HG03039 (cell line): ENCODE measurements around the gene PTPN1.
"Not testable (repeated sequence)": the region's sequence is repeated elsewhere in the genome, so short reads cannot be mapped to it uniquely, and the experiment has no call there.

ENCODE experiments used
- ATAC-seq: cut with Tn5 transposase; IDR thresholded peaks from one replicate; pipeline ENCODE4 v1.9.1; 2021; ENCODE audit warnings: mild to moderate bottlenecking, moderate library complexity; ENCODE audit not compliant: unreplicated experiment

PTPN1 gene

DNA sequence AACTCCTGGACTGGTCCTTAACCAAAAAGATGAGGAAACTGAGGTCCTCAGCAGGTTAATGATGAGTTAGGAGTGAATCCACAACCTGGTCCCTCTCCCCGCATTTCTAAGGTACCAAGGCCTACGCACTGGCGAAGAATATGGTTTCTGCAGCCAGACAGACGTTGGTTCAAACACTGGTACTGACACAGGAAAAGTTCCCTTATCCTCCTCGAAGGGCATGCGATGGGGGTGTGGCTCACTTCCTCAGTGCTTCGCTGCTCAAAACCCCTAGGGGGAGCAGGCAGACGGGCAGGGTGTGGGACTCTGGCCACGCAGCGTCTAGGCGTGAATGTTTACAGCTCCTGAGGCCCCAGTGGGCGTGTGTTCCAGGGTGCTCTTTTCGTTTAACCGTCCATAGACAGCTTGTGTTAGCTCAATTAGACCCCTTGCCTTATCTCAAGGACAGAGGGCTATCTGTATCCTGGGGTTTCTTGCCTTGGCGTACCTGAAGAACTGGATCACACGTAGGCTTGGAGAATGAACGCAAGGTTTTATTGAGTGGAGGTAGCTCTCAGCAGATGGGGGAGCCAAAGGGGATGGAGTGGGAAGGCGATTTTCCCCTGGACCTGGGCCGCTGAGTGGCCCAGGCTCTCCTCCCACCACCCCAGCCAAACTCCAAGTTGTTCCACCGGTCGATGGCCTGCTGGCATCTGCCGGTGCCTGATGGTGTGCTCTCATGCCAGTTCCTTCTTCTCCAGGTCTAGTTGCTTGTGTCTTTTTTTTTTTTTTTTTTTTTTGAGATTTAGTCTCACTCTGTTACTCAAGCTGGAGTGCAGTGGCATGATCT is 31.8 kb upstream of the PTPN1 start:
- ATAC-seq = no peak

GRCh38 chr20:50481741-50482140 is 28.4 kb upstream of the PTPN1 start:
- no peak for ATAC-seq

DNA sequence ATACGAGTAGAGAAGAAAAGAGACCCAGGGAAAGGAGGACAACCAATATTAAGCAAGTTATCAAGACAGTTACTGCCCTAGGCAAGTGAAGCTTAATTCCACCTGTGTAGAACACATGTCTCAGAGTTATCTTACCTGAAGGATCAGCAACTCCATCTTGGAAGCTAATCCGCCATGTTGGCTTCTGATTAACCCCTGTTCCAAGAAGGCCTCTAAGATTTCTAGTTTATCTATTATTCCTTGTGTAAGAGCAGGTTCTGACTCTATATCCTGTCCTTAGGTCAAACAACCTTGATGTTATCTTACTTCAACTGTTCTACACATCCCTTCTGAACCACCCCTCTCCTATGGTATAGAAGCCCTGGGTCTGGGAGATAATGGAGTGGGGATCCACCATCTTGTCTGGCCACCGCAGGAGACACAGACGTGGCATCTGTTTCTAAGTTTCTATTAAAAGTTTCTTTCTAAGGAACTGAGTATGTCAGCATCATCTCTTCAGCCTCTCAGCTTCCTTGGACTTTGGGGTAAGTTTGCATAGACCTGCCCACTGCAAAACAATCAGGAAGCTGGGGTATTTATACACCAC is 27.7 kb upstream of the PTPN1 start:
- no peak for ATAC-seq

DNA sequence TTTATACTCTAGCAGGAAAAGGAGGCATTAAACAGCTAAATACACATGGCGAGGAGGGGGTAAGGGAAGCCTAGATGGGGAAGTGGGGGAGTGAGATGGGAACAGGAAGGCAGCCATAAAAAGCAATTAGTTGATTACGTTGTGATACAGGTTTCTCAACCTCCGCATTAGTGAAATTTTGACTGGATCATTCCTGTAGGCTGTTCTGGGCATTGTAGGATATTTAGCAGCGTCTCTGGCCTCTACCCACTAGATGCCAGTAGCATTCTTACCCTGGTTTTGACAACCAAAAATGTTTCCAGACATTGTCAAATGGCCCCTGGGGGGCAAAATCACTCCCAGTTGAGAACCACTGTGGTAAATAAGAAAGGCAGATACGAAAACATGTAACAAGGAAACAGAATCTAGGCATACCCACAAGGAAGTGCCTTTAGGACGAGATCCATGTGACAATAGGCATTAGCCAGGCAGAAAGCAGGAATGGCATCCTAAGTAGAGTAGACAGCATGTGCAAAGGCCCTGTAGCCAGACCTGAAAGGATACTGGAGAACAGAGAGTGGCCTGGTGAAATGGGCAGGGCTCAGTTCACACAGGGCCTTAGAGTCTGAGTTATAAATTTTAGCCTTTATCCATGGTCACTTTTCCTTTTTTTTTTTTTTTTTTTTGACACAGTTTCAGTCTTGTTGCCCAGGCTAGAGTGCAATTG is 25.8 kb upstream of the PTPN1 start:
- no peak for ATAC-seq

GRCh38 chr20:50487397-50487796 is 22.8 kb upstream of the PTPN1 start:
- no peak for ATAC-seq

GRCh38 chr20:50488236-50488806 is 21.9 kb upstream of the PTPN1 start:
- ATAC-seq = no peak

- ATAC-seq = no peak
Observed at GRCh38 chr20:50491168-50491567, 19.0 kb upstream of the PTPN1 start.

GRCh38 chr20:50491926-50492634 is 18.1 kb upstream of the PTPN1 start:
- ATAC-seq = no peak

- no peak for ATAC-seq
Observed at GRCh38 chr20:50493881-50494253, 16.3 kb upstream of the PTPN1 start.

GRCh38 chr20:50494428-50494827 is 15.8 kb upstream of the PTPN1 start:
- ATAC-seq = no peak

- no peak for ATAC-seq
Observed at GRCh38 chr20:50496773-50497385, 13.3 kb upstream of the PTPN1 start.

DNA sequence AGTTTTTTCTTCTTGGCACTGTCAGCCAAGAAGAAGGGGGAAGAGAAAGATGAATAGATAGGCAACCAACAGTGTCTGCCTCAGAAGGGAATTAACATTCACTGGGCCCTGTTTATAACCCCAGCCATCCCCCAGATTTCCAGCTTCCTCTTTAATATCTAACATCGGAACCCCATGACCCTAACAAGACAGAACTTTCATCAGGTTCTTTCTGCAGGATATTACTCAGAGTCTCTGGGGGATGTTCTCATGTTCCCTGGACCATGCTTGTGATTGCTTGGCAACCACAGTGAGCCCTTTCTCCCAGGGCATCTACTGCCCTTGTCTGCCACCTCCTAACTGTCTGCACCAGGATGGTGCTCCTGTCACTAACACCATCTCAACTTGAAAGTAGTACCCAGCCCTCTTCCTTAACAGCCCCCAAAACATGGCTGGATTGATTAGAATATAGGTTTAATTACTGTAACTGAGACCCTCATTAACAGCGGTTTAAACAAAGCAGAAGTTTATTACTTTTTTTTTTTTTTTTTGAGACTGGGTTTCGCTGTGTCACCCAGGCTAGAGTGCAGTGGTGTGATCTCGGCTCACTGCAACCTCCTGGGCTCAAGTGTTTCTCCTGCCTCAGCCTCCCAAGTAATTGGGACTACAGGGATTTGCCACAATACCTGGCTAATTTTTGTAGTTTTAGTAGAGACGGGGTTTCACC is 12.0 kb upstream of the PTPN1 start:
- ATAC-seq = no peak

DNA sequence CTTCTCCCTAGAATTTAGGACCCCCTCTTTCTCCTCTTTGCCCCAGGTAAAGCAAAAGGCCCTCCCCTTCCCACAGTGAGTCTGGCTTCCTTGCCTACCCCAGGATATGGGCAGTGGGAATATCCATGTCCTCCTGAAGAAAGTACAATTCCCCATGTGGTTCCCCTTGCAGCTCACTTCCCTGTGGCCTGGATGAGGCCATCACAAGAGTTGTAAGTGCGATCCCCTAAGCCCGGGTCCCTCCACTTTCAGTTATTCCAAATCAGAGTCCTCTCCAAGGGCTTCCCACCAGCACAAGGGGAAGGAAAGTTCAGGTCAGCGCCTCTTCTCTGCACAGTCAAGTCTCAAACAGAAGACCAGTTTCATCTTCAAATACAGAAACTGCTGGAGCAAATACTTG is 10.2 kb upstream of the PTPN1 start:
- no peak for ATAC-seq

GRCh38 chr20:50501972-50502745 is 8.0 kb upstream of the PTPN1 start:
- no peak for ATAC-seq

GRCh38 chr20:50504231-50504823 is 5.9 kb upstream of the PTPN1 start:
- ATAC-seq = no peak

GRCh38 chr20:50506270-50506579 is 4.0 kb upstream of the PTPN1 start:
- ATAC-seq = no peak

- ATAC-seq = not testable (repeated sequence)
Observed at GRCh38 chr20:50507745-50508144, 2.4 kb upstream of the PTPN1 start.

DNA sequence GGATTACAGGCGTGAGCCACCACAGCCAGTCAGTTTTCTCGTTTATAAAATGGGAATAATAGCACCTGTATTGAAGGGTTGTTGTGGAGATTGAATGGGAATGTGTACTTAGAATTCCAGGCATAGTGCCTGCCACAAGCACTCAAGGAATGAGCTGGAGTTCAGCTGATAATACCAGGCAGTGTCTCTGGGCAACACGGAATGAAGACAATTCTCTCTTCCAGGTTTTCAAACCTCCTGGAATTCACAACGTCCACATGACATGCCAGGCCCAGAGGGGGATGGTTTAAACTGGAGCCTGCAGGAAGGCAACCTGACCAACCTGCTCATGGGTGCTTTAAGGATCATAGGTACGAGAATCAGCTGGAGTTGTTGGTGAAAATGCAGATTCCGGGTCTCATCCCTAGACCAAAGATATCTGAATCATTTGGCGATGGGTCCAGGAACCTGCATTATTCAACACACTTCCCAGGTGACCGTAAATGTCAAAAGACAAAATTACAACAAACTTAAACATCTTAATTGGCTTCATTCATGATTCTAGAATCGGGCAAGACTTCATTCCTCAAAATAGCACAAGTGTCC is 1.9 kb upstream of the PTPN1 start:
- no peak for ATAC-seq
